ENCODE data around the gene PLEKHA7. TPM values are rescaled to one million over a fixed set of nuclear protein-coding genes. Genes with fewer than 3 reads are reported as not detected.

Gene PLEKHA7
- total and polyA plus RNA-seq, 8 donors = 12.8 to 82.3 (median 46.6) TPM

GRCh38 chr11:16817351-16817750 lies 196.9 kb downstream of the PLEKHA7 start:
- 67 to 74% (median 71%) methylated on average over 4 of the region's 4 CpGs for WGBS, 5 donors
- no peak for DNase-seq
- no peak overlapping the region for H3K4me3 ChIP-seq
- no peaks in the 10 kb centered on the region for H3K27me3 ChIP-seq
- intact Hi-C loops (cut with DNase I; ENCODE audit: low total_unique reads) = no loop called here
- H3K4me1 ChIP-seq = peaks cover 16 to 22% (median 19%) of the 10 kb centered on the region in 4 donors
- no peak for TF ChIP-seq EP300 (IDR thresholded peaks at IDR 0.05)
- peaks cover 5 to 49% (median 48%) of the 10 kb centered on the region in 4 donors for H3K36me3 ChIP-seq
- no peaks in the 10 kb centered on the region for H3K9me3 ChIP-seq
- no peak overlapping the region for H3K27ac ChIP-seq

GRCh38 chr11:16816358-16817270 lies 197.6 kb downstream of the PLEKHA7 start:
- Histone ChIP-seq H3K36me3 (peaks cover 5 to 55% (median 52%) of the 10 kb centered on the region in 4 donors), H3K4me3 (no peak overlapping the region), H3K9me3 (no peaks in the 10 kb centered on the region), H3K27ac (no peak overlapping the region), H3K27me3 (no peaks in the 10 kb centered on the region), H3K4me1 (peaks cover 10 to 16% (median 14%) of the 10 kb centered on the region in 4 donors)
- intact Hi-C loops (cut with DNase I; ENCODE audit: low total_unique reads) = no loop called here
- TF ChIP-seq CTCF (IDR thresholded peaks at IDR 0.05) (no peak), POLR2A (IDR thresholded peaks at IDR 0.05) (no peak), POLR2AphosphoS5 (IDR thresholded peaks at IDR 0.05) (no peak), EP300 (IDR thresholded peaks at IDR 0.05) (no peak)
- 95 to 98% (median 96%) methylated on average over 30 to 32 of the region's 32 CpGs for WGBS, 5 donors
- DNase-seq = no peak

- no peak overlapping the region for H3K4me3 ChIP-seq
- TF ChIP-seq POLR2AphosphoS5 (IDR thresholded peaks at IDR 0.05) = peak in 1 of 3 donors; percentile 23
- TF ChIP-seq POLR2A (IDR thresholded peaks at IDR 0.05) = no peak
- TF ChIP-seq CTCF (IDR thresholded peaks at IDR 0.05) = no peak
- peaks cover 5 to 68% (median 61%) of the 10 kb centered on the region in 4 donors for H3K36me3 ChIP-seq
- no peaks in the 10 kb centered on the region for H3K27me3 ChIP-seq
- WGBS, 5 donors = 63 to 79% (median 72%) methylated on average over 15 to 23 of the region's 23 CpGs
- intact Hi-C loops (cut with DNase I; ENCODE audit: low total_unique reads) = no loop called here
- H3K4me1 ChIP-seq = peaks cover under 1 to 12% (median 3%) of the 10 kb centered on the region in 4 donors
- H3K9me3 ChIP-seq = no peaks in the 10 kb centered on the region
- DNase-seq = peak; percentile 38 to 40
- H3K27ac ChIP-seq = peak overlapping the region in 2 of 5 donors; percentile 46 to 56
Observed at GRCh38 chr11:16815047-16815767, 199.0 kb downstream of the PLEKHA7 start.

- WGBS, 5 donors = 68 to 86% (median 82%) methylated on average over 7 of the region's 7 CpGs
- H3K27ac ChIP-seq = peak overlapping the region in 2 of 5 donors; percentile 46 to 56
- no peak for DNase-seq
- peaks cover 0 to 15% (median 0%) of the 10 kb centered on the region in 4 donors for H3K4me1 ChIP-seq
- H3K4me3 ChIP-seq = no peak overlapping the region
- H3K9me3 ChIP-seq = no peaks in the 10 kb centered on the region
- no peak for TF ChIP-seq POLR2AphosphoS5 (IDR thresholded peaks at IDR 0.05)
- TF ChIP-seq EP300 (IDR thresholded peaks at IDR 0.05) = no peak
- no peak for TF ChIP-seq CTCF (IDR thresholded peaks at IDR 0.05)
- no peak for TF ChIP-seq POLR2A (IDR thresholded peaks at IDR 0.05)
- H3K36me3 ChIP-seq = peaks cover 5 to 70% (median 62%) of the 10 kb centered on the region in 4 donors
- intact Hi-C loops (cut with DNase I; ENCODE audit: low total_unique reads) = no loop called here
- H3K27me3 ChIP-seq = no peaks in the 10 kb centered on the region
Observed at GRCh38 chr11:16814410-16815046, 199.7 kb downstream of the PLEKHA7 start.
